Cerebellar cortex (tissue), 1 donor: Measurements from ENCODE around the gene OR51E1.
A peak's percentile ranks its signal among the peaks of the same experiment; 100 is the strongest.

Experiments
- DNase-seq: peaks from one replicate; pipeline ENCODE4 v3.0.0-alpha.2; 2015; ENCODE audit warnings: low spot score

OR51E1 gene, protein sequence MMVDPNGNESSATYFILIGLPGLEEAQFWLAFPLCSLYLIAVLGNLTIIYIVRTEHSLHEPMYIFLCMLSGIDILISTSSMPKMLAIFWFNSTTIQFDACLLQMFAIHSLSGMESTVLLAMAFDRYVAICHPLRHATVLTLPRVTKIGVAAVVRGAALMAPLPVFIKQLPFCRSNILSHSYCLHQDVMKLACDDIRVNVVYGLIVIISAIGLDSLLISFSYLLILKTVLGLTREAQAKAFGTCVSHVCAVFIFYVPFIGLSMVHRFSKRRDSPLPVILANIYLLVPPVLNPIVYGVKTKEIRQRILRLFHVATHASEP

DNA sequence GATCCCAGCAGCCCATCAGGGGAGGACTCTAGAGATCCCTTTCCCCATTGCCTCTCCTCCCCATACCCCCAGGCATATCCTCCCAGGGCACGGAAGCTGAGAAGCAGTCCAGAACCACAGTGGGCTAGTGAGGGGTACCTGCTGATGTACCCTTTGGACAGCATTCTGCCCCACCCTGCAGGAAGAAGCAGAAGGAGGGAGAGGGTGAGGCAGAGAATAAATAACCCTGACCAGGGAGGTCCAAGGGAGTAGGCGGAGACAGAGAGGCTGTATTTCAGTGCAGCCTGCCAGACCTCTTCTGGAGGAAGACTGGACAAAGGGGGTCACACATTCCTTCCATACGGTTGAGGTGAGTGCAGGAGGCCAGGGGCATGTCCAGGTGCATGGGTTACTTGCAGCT, at the start of gene OR51E1:
Gene OR51E1 (plus strand): TSS at position 301 of the 400 bp plus-strand sequence. CDS start 8,545 bp downstream, outside the sequence.
- DNase-seq: no peak

DNA sequence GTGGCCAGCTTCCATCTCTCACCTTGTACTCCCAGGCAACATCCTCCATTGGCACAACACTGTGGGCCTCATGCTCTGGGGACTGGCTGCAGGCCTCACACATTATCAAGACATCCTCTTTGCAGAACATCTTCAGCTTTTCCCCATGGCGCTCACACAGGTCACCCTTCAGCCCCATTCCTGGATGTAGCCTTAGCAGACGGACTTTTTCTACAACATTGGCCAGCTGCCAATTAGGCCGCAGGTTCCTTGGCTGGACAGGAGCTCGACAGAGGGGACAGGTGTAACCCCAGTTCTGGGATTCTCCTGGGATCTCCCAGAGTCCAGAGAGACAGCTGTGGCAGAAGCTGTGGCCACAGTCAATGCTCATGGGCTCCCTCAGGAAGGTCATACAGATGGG, 38.7 kb upstream of the OR51E1 start:
- no peak for DNase-seq

DNA sequence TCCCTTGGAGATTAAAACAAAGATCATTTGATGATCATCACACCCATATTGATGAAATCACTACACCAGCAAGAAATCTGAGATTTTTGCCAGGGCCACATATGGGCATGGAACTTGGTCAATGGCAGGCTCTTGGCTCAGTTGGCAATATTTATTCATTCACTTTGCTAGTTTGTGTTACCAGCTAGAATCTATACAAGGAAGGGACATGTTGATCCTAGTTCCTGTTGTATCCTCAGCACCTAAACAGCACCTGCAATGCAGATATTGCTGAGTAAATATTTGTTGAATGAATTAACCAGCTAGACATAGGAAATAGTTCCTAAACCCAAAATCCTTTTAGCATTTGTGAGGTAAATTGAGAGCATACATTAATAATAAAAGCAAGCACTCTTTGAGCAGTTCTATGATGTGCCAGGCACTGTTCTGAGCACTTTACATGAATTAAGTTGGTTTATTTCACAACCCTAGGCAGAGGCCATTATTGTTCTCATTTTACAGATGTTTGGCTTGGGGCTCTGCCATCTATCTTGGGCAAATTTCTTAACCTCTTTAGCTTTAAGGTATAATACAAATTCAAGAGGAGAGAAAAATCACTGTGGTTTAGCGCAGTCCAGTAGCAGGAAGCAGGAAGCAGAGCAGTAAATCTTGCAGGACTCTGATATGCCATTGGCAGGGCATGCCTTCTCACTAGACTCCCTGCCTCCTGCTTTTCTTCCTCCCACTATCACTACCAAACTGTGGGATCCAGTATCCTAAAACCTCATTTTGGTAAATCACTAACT, 37.4 kb upstream of the OR51E1 start:
- peak; percentile 4 for DNase-seq

DNA sequence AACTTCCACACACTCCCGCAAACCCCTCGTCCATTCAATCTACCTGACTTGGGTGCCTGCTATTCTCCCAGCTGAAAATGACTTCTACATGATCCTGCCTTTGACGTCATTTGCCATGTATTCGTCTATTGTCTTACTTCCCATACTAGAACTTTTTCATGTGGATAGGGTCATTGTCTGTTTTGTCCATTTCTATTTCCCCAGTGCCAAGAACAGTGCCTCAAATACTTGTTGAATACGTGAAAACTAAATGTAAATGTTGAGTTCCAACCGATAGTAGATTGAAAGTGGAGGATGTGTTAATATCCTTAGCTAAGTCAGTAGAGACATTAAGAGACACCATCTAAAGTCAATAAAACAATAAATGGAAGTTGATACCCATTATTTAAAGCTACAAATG, 36.7 kb upstream of the OR51E1 start:
- DNase-seq: peak; percentile 40

DNA sequence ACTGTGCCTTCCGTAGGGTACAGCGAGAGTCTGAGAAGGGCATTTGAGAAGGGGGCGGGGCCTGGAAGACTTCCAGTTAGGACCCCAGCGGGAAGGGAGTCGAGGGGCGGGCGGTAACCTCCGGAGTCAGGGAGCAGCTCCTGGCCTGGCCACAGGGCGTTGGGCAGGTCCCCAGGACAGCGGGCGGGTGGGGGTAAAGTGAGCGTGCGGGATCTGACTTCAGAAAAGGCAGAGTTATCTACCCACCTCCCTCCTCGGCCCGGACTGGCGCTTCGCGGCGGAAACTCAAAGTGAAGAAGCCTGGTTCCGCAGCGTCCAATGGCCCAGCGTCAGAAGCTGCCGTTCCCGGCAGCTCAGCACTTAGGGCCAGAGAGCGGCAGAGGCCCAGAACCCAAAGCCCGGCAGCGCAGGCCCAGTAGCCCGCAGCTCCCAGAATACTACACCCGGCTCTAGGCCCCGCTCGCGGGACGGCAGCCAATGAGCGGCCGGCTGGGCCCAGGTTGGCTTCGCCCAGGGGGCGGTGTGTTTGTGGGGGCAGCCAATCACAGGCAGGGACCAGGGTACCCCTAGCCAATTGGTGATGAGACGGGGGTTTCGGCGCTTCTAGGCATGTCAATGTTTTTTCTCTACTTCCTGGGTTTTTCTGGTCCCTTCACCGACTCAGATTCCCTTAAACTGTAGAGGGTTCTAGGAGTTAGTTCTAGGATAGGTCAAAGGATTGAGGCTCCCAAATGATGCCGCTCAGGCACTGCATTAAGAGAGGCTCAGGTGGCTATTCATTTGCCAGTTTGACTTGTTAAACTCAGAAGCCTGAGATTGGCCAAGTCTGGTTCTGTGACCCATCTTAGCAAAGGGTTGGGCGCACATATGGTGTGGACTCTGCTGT, 35.8 kb upstream of the OR51E1 start, which contains the start of gene TRIM68:
Gene TRIM68 (minus strand): TSS at position 451 of the 886 bp plus-strand sequence. CDS start 2,727 bp downstream, outside the sequence.
- DNase-seq: peak; percentile 98

DNA sequence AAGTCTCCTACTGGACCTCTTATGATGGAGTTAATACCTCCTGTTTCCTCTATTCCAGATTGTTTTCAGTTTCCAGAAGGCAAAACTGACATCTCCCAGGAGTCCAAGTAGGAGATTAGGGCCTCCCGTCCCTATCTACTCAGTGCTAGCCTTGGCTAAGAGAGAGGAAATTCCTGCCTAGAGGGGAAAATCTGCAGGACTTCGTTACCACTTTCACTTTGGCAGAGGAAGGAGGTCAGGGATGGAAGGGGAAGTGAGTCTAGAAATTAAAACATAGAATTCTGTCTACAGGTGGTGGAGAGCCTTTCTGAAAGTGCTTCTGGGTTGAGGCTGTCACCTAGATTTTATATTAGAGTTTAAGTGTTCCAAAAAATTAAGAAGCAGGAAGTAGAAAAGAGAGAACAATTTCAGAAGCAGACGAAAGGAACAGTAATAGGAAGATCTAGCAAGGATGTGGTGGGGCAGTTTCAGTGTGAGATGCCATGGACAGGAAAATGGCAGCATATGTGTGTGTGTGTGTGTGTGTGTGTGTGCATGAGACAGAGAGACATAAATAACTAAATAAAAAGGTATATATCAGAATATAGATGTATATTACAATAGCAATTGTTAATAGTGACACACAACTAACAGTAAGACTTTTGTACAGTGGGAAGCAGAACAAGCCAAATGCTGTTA, 33.4 kb upstream of the OR51E1 start:
- DNase-seq: no peak

DNA sequence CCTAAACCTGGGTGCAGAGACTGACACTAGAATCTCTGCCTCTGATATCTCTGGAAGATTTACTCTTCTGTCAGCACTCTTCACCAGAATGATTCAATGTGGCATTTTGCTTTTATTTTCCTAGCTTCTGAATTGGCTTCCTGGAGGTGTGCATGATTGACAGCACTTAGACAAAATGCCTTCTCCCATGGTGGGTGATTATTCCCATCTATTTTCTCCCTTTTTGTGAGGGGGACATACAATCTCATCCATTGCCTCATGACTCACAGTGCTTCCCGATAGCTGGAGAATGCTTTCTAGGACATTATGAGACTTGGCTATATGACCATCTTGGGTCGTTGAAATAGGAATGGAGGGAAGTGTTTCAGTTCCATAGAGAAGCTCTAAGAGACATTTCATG, 31.8 kb upstream of the OR51E1 start:
- DNase-seq: no peak

DNA sequence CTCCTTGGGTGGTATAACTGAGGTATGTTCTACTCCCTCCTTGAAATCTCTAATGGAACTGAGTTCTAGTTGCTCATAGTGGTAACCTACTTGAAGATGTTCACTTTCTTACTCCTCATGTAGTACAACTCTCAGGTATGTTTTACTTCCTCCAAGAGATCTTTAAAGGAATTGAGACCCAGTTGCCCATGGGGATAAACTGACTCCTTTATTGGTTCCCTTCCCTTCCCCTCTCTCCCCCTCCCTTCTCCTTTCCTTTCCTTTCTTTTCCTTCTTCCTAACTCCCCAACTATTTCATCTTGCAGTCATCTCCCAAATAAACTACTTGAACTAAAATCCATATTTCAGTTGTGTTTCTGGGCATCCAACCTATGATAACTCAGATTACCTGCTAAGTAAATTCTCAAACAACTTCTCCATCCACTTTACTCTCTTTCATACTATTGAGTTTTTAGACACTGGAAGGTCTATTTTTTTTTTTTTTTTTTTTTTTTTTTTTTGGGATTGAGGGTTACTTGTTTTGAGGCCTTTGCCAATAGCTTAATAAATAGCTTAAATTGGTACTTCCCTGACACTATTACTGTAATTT, 27.8 kb upstream of the OR51E1 start:
- DNase-seq: no peak

DNA sequence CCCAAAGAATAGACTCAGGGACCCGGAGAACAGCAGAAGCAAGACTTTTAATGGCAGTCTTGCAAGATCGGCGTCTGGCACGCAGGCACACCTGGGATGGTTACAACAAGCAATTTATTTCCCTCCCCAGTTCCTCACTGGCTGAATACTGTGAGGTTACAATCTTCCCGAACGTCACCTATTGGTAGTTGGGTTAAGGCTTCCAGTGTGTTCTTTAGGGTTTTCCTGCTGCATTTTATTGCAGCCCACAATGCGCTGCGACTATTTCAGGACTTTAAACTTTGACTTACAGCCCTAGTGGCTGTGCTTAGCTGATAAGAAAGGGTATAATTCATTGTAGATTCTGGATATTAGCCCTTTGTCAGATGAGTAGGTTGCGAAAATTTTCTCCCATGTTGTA, 24.3 kb upstream of the OR51E1 start:
- DNase-seq: no peak

DNA sequence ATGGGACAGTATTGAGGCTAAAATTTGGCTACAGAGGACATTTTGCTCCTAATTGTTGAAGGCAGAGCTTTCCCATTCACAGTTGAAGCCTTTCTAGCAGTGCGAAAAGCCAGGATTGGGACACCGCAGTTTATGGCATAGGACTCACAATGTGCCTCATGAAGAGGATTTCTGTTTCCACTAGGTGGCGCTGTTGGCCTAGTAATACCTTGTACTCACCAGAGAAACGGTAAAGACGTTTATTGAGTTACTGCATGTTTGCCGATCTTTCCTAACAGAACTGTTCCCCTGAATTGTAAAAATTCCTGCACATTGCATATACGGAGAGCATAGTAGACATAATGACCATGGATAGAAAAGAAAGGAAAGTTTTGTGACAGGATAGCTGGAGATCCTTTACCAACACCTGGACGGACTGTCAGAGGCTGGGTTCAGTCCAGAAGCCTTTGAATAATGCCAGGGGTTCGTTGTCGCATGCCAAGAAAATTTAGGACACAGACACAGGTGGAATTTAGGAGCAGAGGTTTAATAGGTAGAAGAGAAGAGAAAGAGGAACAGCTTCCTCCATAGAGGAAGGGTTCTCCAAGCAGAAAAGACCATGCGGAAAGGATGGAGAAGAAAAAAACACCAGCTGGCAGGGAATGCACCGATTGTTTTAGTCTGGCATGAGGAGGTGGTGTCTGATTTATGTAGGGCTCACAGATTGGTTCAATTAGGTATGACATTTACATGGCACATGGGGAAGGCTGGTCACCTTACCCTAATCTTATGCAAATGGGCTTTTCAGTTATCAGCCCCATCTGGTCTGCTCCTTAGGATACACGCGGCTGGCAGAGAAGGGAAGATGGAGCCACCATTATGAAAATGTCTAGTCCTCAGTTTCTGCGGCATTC, 17.3 kb upstream of the OR51E1 start:
- DNase-seq: peak; percentile 95

DNA sequence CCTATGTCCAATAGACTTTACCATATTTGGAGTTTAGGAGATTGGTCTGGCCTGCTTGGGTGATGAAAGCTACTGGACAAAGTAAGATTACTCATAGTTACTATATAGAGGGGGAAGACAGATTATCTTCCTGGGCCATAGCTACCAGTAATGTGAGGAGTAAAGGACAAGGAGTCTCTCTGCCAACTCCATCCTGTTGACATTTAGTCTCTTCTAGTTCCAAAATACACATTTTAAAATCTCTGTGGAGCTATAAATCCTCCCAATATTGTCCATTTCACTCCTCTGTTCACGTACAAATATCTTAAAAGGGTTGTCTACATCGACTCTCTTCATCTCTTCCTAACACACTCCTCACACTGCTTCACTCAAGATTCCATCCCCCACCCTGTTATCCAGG, 7.6 kb upstream of the OR51E1 start:
- no peak for DNase-seq

DNA sequence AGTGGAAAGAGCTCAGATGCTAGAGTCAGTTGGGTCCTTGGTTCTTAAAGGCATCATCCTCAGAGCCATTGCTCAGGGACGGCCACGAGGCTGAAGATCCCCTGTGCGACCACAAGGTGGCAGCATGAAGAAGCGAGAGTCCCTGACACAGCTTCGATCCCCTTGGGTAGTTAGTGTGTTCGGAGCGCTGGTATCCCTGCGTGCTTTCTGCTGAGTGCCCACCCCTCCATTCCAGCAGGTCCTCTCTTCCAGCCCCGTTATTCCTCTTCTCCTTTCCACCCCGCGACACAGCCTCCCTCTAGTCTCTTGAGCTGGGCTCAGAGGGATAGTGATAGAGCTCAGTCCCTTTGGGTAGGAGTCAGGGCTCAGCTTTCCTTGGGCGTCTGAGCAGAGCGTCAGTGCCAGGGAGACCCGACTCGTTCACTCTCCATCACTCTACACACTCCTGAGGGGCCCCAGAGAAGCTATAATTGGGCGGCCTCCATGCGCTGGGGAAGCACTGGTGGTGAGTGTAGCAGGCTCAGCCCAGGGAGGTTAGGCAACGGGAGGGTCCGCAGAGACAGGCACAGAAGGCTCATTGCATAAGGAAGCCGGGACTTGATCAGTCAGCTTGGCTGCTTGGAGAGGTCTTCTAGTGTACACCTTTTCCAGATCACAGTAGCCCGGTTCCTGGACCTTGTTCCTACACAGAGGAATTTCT, 6.7 kb upstream of the OR51E1 start, which contains the start of gene OR51D1:
Gene OR51D1 (plus strand): TSS at position 516 of the 700 bp plus-strand sequence. CDS start 2,314 bp downstream, outside the sequence.
- DNase-seq: peak; percentile 81

DNA sequence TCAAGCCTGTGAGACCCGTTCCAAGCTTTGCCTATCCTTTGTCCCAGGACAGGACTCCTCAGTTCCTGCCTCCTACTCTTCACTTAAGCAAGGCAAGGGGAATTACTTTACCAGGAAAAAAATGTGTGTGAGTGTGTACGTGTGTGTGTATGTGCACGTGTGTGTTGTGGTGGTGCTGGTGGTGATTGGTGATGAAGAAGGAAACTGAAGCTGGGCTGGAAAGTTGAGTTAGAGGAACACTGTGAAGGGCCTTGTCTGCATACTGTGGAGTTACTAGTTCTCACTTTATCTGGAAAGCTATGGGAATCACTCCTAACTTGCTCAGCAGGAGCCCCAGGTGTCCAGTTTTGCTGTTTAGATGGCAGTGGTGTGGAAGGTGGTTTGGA, 6.1 kb upstream of the OR51E1 start:
- DNase-seq: no peak

DNA sequence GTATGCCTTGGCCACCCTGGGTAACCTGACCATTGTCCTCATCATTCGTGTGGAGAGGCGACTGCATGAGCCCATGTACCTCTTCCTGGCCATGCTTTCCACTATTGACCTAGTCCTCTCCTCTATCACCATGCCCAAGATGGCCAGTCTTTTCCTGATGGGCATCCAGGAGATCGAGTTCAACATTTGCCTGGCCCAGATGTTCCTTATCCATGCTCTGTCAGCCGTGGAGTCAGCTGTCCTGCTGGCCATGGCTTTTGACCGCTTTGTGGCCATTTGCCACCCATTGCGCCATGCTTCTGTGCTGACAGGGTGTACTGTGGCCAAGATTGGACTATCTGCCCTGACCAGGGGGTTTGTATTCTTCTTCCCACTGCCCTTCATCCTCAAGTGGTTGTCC, 3.9 kb upstream of the OR51E1 start:
- no peak for DNase-seq

DNA sequence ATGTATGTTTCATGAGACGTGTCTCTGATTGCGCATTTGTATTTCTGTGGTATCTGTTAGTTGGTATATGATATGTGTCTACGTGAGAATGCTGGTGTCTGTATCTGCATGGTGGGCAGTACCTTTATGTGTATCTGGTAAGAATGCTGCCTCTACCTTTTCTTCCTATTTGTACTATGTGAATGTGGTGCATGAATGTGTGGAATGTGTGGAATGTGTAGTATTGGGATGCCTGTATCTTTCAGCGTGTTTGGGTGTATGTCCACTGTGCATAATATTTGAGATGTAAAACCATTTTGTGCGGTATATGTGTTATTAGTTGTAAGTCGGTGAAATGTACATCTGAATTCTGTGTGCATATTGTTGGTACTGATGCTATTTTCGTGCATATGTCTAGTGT, 2.3 kb upstream of the OR51E1 start:
- DNase-seq: no peak

DNA sequence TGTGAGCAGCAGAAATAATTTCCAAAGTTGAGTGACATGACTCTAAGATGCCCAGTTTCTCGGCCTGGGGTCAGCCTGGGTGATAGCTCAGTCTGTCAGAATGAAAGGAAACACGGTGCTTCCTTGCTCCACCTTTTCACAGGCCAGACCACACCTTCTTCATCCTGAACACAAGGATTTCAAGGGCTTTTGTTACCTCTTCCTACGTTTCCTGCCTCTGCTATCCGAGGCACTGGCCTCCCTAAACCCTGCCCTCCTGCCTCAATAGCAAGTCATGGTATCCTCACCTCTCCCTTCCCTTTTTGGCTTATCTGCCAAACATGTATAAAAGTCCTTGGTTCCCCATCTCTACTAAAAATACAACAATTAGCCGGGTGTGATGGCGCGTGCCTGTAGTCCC, 1.7 kb upstream of the OR51E1 start:
- DNase-seq: no peak

DNA sequence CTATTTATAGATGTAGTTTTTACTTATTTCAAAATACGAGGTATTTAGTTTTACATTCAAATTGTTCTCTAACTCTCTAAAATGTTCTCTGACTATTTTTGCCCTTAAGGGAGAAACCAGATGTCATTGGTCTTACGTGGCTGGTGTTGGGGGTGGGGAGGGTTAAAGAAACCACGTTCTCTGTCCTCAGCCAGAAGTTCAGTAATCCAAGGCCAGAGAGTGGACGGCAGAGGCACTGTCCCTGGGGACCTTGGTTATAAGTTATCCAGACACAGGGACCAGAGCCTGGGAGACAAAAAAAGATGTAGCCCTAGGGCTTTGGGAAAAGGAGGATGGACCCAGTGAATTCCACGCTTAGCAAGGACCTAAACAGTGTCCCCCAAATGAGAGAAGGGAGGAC, 706 bp upstream of the OR51E1 start:
- no peak for DNase-seq

DNA sequence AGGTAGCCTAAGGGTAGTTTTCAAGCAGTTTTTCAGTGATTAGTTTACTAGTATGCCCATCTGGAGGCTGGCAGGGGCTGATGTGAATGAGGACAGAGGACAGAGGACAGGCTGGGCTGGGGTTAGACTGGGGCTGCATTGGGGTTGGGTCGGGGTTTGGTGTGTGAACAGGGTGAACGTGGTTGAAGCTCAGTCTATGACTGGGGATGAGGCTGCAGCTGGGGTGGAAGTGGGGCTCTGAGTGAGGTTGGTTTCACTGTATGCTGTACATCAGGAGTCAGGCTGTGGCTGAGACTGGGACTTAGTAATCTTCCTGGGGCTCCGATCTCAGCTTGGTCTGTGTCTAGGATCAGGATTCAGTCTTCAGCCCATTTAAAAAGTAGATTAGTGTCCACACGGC, 451 bp downstream of the OR51E1 start:
- no peak for DNase-seq

DNA sequence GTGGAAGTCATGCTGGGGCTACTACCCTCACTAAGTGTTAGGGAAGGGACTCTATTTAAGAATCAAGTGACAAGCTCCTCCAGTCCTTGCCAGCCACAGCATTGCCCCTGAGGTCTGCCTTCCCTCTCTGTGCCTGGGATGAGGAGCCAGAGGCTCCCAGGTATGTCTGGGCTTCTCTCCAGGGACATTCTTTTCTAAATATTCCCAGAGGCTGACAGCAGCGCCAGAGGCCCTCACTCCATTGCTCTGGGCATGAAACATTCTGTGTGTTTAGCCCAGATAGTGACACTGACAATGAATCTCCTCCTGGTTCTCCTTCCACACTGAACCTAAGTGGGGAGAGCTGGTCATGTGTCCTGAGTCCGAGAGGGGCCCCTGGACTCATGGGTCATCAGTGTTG, 2.2 kb downstream of the OR51E1 start:
- DNase-seq: no peak

DNA sequence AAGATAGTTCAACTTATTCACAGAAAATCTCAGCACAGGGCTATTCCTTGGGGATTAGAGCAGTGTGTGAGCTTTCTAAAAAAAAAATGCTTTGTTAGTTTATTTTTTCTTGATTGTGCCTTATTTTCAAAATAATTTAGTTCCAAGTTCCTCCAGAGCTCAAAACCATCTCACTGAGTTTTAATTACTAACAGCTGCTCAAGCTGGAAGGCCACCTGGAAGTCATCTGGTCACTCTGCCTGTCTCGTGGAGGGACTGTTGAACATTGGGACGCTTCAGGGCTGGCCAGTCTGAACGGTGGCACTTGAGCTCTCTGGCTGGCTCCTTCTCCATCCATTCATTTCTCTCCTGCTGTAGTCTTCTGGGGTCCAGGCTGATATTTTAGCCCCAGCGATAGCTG, 4.0 kb downstream of the OR51E1 start:
- DNase-seq: no peak
